B cell (primary cell): ENCODE measurements around the gene FANCC.
"Not testable (repeated sequence)": the region's sequence is repeated elsewhere in the genome, so short reads cannot be mapped to it uniquely, and the experiment has no call there.

Experiments used
- EZH2 ChIP-seq: IDR thresholded peaks from 2 replicates; pipeline ENCODE4 v1.6.1; 2012; ENCODE audit warnings: borderline replicate concordance, low read depth, mild to moderate bottlenecking, moderate library complexity, low read length; ENCODE audit not compliant: insufficient read depth, poor library complexity, severe bottlenecking
- TF ChIP-seq, protein P1 (sequence below): fragments of 200-600 bp; IDR thresholded peaks from one replicate; pipeline ENCODE4 v1.8.0; 2022; ENCODE audit warnings: antibody characterized with exemption, mild to moderate bottlenecking

DNA sequence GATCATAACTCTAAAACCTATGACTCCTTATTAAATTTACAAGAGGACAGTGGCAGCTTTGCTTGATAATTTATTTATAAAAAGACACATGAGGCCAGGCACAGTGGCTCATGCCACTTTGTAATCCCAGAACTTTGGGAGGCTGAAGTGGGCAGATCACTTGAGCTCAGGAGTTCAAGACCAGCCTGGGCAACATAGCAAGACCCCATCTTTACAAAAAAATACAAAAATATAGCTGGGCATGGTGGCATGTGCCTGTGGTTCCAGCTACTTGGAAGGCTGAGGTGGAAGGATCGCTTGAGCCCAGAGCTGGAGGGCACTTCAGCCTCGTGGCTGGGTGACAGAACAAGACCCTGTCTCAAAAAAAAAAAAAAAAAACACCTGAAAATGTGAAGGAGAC is 114.5 kb downstream of the FANCC start:
- TF ChIP-seq, protein P1, sequence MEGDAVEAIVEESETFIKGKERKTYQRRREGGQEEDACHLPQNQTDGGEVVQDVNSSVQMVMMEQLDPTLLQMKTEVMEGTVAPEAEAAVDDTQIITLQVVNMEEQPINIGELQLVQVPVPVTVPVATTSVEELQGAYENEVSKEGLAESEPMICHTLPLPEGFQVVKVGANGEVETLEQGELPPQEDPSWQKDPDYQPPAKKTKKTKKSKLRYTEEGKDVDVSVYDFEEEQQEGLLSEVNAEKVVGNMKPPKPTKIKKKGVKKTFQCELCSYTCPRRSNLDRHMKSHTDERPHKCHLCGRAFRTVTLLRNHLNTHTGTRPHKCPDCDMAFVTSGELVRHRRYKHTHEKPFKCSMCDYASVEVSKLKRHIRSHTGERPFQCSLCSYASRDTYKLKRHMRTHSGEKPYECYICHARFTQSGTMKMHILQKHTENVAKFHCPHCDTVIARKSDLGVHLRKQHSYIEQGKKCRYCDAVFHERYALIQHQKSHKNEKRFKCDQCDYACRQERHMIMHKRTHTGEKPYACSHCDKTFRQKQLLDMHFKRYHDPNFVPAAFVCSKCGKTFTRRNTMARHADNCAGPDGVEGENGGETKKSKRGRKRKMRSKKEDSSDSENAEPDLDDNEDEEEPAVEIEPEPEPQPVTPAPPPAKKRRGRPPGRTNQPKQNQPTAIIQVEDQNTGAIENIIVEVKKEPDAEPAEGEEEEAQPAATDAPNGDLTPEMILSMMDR = not testable (repeated sequence)
- TF ChIP-seq EZH2 = not testable (repeated sequence)
